Subcutaneous adipose tissue (tissue), 4 donors: ENCODE measurements around the gene MEGF8. TPM values are rescaled to one million over a fixed set of nuclear protein-coding genes. Genes with fewer than 3 reads are reported as not detected.

Source experiments
- CTCF ChIP-seq: fragments of 450-650 bp; IDR thresholded peaks from one replicate; pipeline ENCODE4 v1.5.1; 2016; ENCODE audit warnings: low read depth, mild to moderate bottlenecking, control low read depth, antibody characterized with exemption, moderate library complexity
- total RNA-seq, 4 donors: library from RNA; depleted of rRNA; stranded (reverse); fragments of >200 nt; gene quantifications; one replicate each; pipeline ENCODE4 v1.1.0, GENCODE V29; 2016

MEGF8 gene
- total RNA-seq, 4 donors from 2014 or later, result 11.9 to 58.8 (median 17.0) TPM

- TF ChIP-seq CTCF, result no peak
Observed at GRCh38 chr19:42288387-42288786, 37.0 kb upstream of the MEGF8 start.

- TF ChIP-seq CTCF, result no peak
Observed at GRCh38 chr19:42288881-42289555, 36.4 kb upstream of the MEGF8 start.

- TF ChIP-seq CTCF, result no peak
Observed at GRCh38 chr19:42289556-42290041, 35.8 kb upstream of the MEGF8 start.

- no peak for TF ChIP-seq CTCF
Observed at GRCh38 chr19:42290136-42290522, 35.3 kb upstream of the MEGF8 start.

- no peak for TF ChIP-seq CTCF
Observed at GRCh38 chr19:42290523-42291434, 34.7 kb upstream of the MEGF8 start.

GRCh38 chr19:42291435-42291810 is 34.0 kb upstream of the MEGF8 start:
- TF ChIP-seq CTCF, result no peak
